HFFc6 (cell line): ENCODE measurements around the gene SGCB. TPM values are rescaled to one million over a fixed set of nuclear protein-coding genes. Genes with fewer than 3 reads are reported as not detected.

Experiments
- DNase-seq: peaks from one replicate; pipeline ENCODE4 v3.0.0-alpha.2; 2018
- H3K27ac Mint-ChIP-seq: 2 replicates; pipeline ENCODE4 v1.8.0; 2020; ENCODE audit warnings: mild to moderate bottlenecking, mixed read lengths
- H3K27me3 Mint-ChIP-seq: 2 replicates; pipeline ENCODE4 v1.8.0; 2021; ENCODE audit warnings: mild to moderate bottlenecking, moderate library complexity, mixed read lengths; ENCODE audit not compliant: insufficient read depth
- H3K36me3 Mint-ChIP-seq: 2 replicates; pipeline ENCODE4 v1.8.0; 2021; ENCODE audit warnings: low read depth, mixed read lengths
- H3K4me1 Mint-ChIP-seq: 2 replicates; pipeline ENCODE4 v1.8.0; 2020; ENCODE audit warnings: low read depth, mixed read lengths
- H3K4me3 Mint-ChIP-seq: 2 replicates; pipeline ENCODE4 v1.8.0; 2020; ENCODE audit warnings: mild to moderate bottlenecking, moderate library complexity, mixed read lengths
- H3K9me3 Mint-ChIP-seq: 2 replicates; pipeline ENCODE4 v1.8.0; 2020; ENCODE audit warnings: mild to moderate bottlenecking, mixed read lengths
- CTCF ChIP-seq: fragments of 200-600 bp; sonication (generic); IDR thresholded peaks from 2 replicates; pipeline ENCODE4 v1.5.0; 2021; ENCODE audit warnings: antibody characterized with exemption, mild to moderate bottlenecking
- total RNA-seq, 6 experiments: library from RNA; stranded (reverse); fragmentation: NEBNext Ultra II Directional; extraction: Animal tissue kit (Norgen Biotek cat#: 25700); gene quantifications; 2 replicates in 1 of 6; 3 replicates in 5 of 6; pipeline ENCODE4 v1.2.3, GENCODE V29; 2021

The SGCB gene
- total RNA-seq, 6 experiments from 2014 or later, result 93.0 to 117 (median 110) TPM

DNA sequence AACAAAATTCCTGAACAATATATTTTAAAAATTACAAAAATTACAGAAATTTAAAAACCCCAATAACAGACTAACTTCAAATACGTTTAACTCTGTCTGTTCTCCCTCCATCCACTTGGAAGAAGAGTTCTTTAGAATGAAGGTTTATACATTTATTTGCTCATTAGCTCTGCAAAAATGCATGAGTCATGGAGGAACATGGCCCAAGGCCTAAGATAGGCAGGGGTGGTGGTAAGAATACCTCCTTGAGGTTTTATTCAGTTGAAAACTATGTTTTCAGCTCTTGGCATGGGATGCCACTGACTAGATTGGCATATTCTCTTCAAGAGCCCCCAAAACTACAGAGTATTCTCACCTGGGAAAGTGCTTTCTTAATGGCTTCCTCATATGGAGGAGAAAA is 9.1 kb downstream of the SGCB start:
- Mint-ChIP-seq H3K36me3 (peaks cover 44% of the 10 kb centered on the region), H3K27me3 (no peaks in the 10 kb centered on the region), H3K9me3 (no peaks in the 10 kb centered on the region), H3K4me3 (peak overlapping the region; percentile 55), H3K4me1 (peaks cover 36% of the 10 kb centered on the region), H3K27ac (peak overlapping the region; percentile 77; the same call in 1 of the 2 replicates)
- TF ChIP-seq CTCF, result no peak
- peak; percentile 79 for DNase-seq

GRCh38 chr4:52019936-52020657 is 18.0 kb downstream of the SGCB start, which contains the start of gene LRRC66:
Gene LRRC66, minus strand, starts transcription at chr4:52020363. Its CDS starts 2,750 bp downstream, at chr4:52017613.
- H3K27ac Mint-ChIP-seq, result peak within 1 kb of the TSS; percentile 5
- no peak within 1 kb of the TSS for H3K4me3 Mint-ChIP-seq
- peaks cover 9% of the 10 kb centered on the region for H3K36me3 Mint-ChIP-seq
- H3K4me1 Mint-ChIP-seq, result peaks cover 20% of the 10 kb centered on the region
- no peaks in the 10 kb centered on the region for H3K9me3 Mint-ChIP-seq
- H3K27me3 Mint-ChIP-seq, result no peaks in the 10 kb centered on the region
- DNase-seq, result no peak
- TF ChIP-seq CTCF, result no peak

- no peak for DNase-seq
- H3K4me1 Mint-ChIP-seq, result peaks cover 20% of the 10 kb centered on the region
- no peaks in the 10 kb centered on the region for H3K27me3 Mint-ChIP-seq
- no peak overlapping the region for H3K4me3 Mint-ChIP-seq
- no peak for TF ChIP-seq CTCF
- no peaks in the 10 kb centered on the region for H3K9me3 Mint-ChIP-seq
- no peak overlapping the region for H3K27ac Mint-ChIP-seq
- no peaks in the 10 kb centered on the region for H3K36me3 Mint-ChIP-seq
Measured at GRCh38 chr4:52017814-52018213, 20.3 kb downstream of the SGCB start.

- TF ChIP-seq CTCF, result no peak
- no peaks in the 10 kb centered on the region for H3K36me3 Mint-ChIP-seq
- DNase-seq, result no peak
- H3K4me1 Mint-ChIP-seq, result peaks cover 20% of the 10 kb centered on the region
- H3K9me3 Mint-ChIP-seq, result no peaks in the 10 kb centered on the region
- H3K27ac Mint-ChIP-seq, result no peak overlapping the region
- no peaks in the 10 kb centered on the region for H3K27me3 Mint-ChIP-seq
- no peak overlapping the region for H3K4me3 Mint-ChIP-seq
Measured at GRCh38 chr4:52016981-52017380, 21.1 kb downstream of the SGCB start.

GRCh38 chr4:52015366-52015765 is 22.7 kb downstream of the SGCB start:
- DNase-seq, result no peak
- Mint-ChIP-seq H3K27me3 (no peaks in the 10 kb centered on the region), H3K27ac (no peak overlapping the region), H3K4me1 (peaks cover 21% of the 10 kb centered on the region), H3K4me3 (no peak overlapping the region), H3K9me3 (no peaks in the 10 kb centered on the region), H3K36me3 (0 out of 2 replicates have a peak, but pooled peaks cover 7% of the 10 kb centered on the region)
- TF ChIP-seq CTCF, result peak; percentile 16; the same call in 1 of the 2 replicates
